Endothelial cell of umbilical vein (primary cell): ENCODE results near the gene TRPC3.

Experiments used
- EZH2 ChIP-seq: IDR thresholded peaks from 2 replicates; pipeline ENCODE4 v1.6.1; 2012; ENCODE audit warnings: borderline replicate concordance, low read depth, mild to moderate bottlenecking, moderate library complexity, low read length, inconsistent platforms; ENCODE audit not compliant: severe bottlenecking
- FOS ChIP-seq: IDR thresholded peaks from 2 replicates; pipeline ENCODE4 v1.6.1; 2011; ENCODE audit warnings: mild to moderate bottlenecking, low read length, moderate library complexity, borderline replicate concordance; ENCODE audit not compliant: insufficient read depth
- GATA2 ChIP-seq: IDR thresholded peaks from 2 replicates; pipeline ENCODE4 v1.7.0; 2011; ENCODE audit warnings: low read depth, mild to moderate bottlenecking, moderate library complexity, mixed read lengths, low read length; ENCODE audit not compliant: insufficient read length, insufficient read depth
- JUN ChIP-seq: IDR thresholded peaks from 2 replicates; pipeline ENCODE4 v1.6.1; 2011; ENCODE audit warnings: borderline replicate concordance, low read depth; ENCODE audit not compliant: insufficient read length, insufficient read depth
- MYC ChIP-seq: IDR thresholded peaks from one replicate; pipeline ENCODE4 v1.6.1; 2011; ENCODE audit warnings: mild to moderate bottlenecking, low read depth, low read length
- POLR2A ChIP-seq: IDR thresholded peaks from 2 replicates; pipeline ENCODE4 v1.6.1; 2012; ENCODE audit warnings: low read depth, mild to moderate bottlenecking, control low read depth, low read length
- POLR2AphosphoS5 ChIP-seq: IDR thresholded peaks from 2 replicates; pipeline ENCODE4 v1.6.1; 2012; ENCODE audit warnings: low read depth, mild to moderate bottlenecking, control low read depth, low read length, moderate library complexity; ENCODE audit not compliant: insufficient read depth
- TF ChIP-seq, protein P1 (sequence below): IDR thresholded peaks from 2 replicates; pipeline ENCODE4 v1.6.1; 2011; ENCODE audit not compliant: insufficient read depth, insufficient read length
- TF ChIP-seq, protein P2 (sequence below), 2 donors: IDR thresholded peaks; 1 replicate in 1 of 2; 2 replicates in 1 of 2; pipeline ENCODE4 v1.5.1; 2011; ENCODE audit warnings: low read length in 2 of 2, mild to moderate bottlenecking in 2 of 2, moderate library complexity in 2 of 2, control low read depth in 1 of 2, inconsistent platforms in 1 of 2, low read depth in 1 of 2; ENCODE audit not compliant: insufficient read depth in 1 of 2; ENCODE audit errors: extremely low read depth in 1 of 2

GRCh38 chr4:121968859-121969258 is 17.0 kb upstream of the TRPC3 start:
- TF ChIP-seq JUN (no peak), EZH2 (no peak), GATA2 (no peak), POLR2A (no peak), POLR2AphosphoS5 (no peak), MYC (no peak), FOS (no peak)
- TF ChIP-seq, protein P1, sequence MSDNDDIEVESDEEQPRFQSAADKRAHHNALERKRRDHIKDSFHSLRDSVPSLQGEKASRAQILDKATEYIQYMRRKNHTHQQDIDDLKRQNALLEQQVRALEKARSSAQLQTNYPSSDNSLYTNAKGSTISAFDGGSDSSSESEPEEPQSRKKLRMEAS: no peak
- TF ChIP-seq, protein P2, sequence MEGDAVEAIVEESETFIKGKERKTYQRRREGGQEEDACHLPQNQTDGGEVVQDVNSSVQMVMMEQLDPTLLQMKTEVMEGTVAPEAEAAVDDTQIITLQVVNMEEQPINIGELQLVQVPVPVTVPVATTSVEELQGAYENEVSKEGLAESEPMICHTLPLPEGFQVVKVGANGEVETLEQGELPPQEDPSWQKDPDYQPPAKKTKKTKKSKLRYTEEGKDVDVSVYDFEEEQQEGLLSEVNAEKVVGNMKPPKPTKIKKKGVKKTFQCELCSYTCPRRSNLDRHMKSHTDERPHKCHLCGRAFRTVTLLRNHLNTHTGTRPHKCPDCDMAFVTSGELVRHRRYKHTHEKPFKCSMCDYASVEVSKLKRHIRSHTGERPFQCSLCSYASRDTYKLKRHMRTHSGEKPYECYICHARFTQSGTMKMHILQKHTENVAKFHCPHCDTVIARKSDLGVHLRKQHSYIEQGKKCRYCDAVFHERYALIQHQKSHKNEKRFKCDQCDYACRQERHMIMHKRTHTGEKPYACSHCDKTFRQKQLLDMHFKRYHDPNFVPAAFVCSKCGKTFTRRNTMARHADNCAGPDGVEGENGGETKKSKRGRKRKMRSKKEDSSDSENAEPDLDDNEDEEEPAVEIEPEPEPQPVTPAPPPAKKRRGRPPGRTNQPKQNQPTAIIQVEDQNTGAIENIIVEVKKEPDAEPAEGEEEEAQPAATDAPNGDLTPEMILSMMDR (IDR thresholded peaks at IDR 0.05; ENCODE audit: extremely low read depth in 1 of 2, insufficient read depth in 1 of 2, low read depth in 1 of 2, low read length in 2 of 2): no peak
